Measurements from ENCODE around the gene TMEM184B.
A peak's percentile ranks its signal among the peaks of the same experiment; 100 is the strongest.

The TMEM184B gene

GRCh38 chr22:38211556-38211955 lies 61.3 kb downstream of the TMEM184B start:
- no CpG with 5 or more reads among the region's 7 CpGs for WGBS, 2 donors (ENCODE audit: extremely low coverage in 2 of 2, insufficient read length in 2 of 2, insufficient replicate concordance in 1 of 2)
- Histone ChIP-seq H3K23ac (ENCODE audit: low read depth, low read length, poor library complexity) (no peak overlapping the region), H3K18ac (ENCODE audit: low read length) (no peak overlapping the region), H2BK120ac (ENCODE audit: low read depth, low read length) (no peak overlapping the region), H4K91ac (ENCODE audit: low read depth, low read length, poor library complexity) (no peak overlapping the region), H3K27ac (replicated peaks; ENCODE audit: low read length) (no peak overlapping the region), H3K4me3 (ENCODE audit: low read length in 2 of 2) (no peak overlapping the region), H3K27me3 (ENCODE audit: control insufficient read depth in 3 of 3, insufficient read depth in 3 of 3, low read depth in 1 of 3, low read length in 3 of 3) (peaks cover 0 to 13% (median 0%) of the 10 kb centered on the region in 3 experiments), H3K4me1 (ENCODE audit: control insufficient read depth in 2 of 2, insufficient read depth in 1 of 2, low read depth in 1 of 2, low read length in 2 of 2) (peaks cover 0 to 15% of the 10 kb centered on the region in 2 donors), H3K9me3 (replicated peaks in 1 of 2; ENCODE audit: control insufficient read depth in 2 of 2, insufficient read depth in 1 of 2, low read depth in 1 of 2, low read length in 2 of 2) (no peaks in the 10 kb centered on the region), H3K4me2 (ENCODE audit: insufficient read depth, low read length, poor library complexity, severe bottlenecking) (no peak overlapping the region), H4K8ac (ENCODE audit: low read depth, low read length) (no peak overlapping the region), H3K36me3 (replicated peaks in 1 of 2; ENCODE audit: control insufficient read depth in 2 of 2, insufficient read depth in 2 of 2, low read length in 2 of 2) (peaks cover 1 to 41% of the 10 kb centered on the region in 2 donors), H3K9ac (ENCODE audit: low read depth, low read length, poor library complexity) (no peak overlapping the region), H2AK5ac (ENCODE audit: low read depth, low read length) (no peak overlapping the region), H3K4ac (ENCODE audit: low read length) (no peak overlapping the region), H3K79me1 (ENCODE audit: low read depth, low read length) (no peaks in the 10 kb centered on the region), H2AFZ (ENCODE audit: low read length) (no peak overlapping the region), H2BK15ac (ENCODE audit: low read length) (no peak overlapping the region), H2BK12ac (ENCODE audit: low read length) (no peak overlapping the region), H2BK5ac (ENCODE audit: low read length) (no peak overlapping the region), H3K14ac (ENCODE audit: low read length) (no peak overlapping the region)
- no peak for DNase-seq (ENCODE audit: low spot score)

GRCh38 chr22:38208551-38208968 lies 64.2 kb downstream of the TMEM184B start:
- H3K23ac ChIP-seq (ENCODE audit: low read depth, low read length, poor library complexity), result no peak overlapping the region
- peak overlapping the region; percentile 68 for H2AK5ac ChIP-seq (ENCODE audit: low read depth, low read length)
- H2BK120ac ChIP-seq (ENCODE audit: low read depth, low read length), result no peak overlapping the region
- no peak overlapping the region for H2BK5ac ChIP-seq (ENCODE audit: low read length)
- no peak overlapping the region for H3K27ac ChIP-seq (replicated peaks; ENCODE audit: low read length)
- no peak overlapping the region for H3K14ac ChIP-seq (ENCODE audit: low read length)
- H2AFZ ChIP-seq (ENCODE audit: low read length), result no peak overlapping the region
- H4K8ac ChIP-seq (ENCODE audit: low read depth, low read length), result no peak overlapping the region
- no peak overlapping the region for H2BK15ac ChIP-seq (ENCODE audit: low read length)
- H3K4ac ChIP-seq (ENCODE audit: low read length), result no peak overlapping the region
- H3K4me2 ChIP-seq (ENCODE audit: insufficient read depth, low read length, poor library complexity, severe bottlenecking), result no peak overlapping the region
- no CpG with 5 or more reads among the region's 6 CpGs for WGBS, 2 donors (ENCODE audit: extremely low coverage in 2 of 2, insufficient read length in 2 of 2, insufficient replicate concordance in 1 of 2)
- H3K9me3 ChIP-seq (replicated peaks in 1 of 2; ENCODE audit: control insufficient read depth in 2 of 2, insufficient read depth in 1 of 2, low read depth in 1 of 2, low read length in 2 of 2), result no peaks in the 10 kb centered on the region
- H3K36me3 ChIP-seq (replicated peaks in 1 of 2; ENCODE audit: control insufficient read depth in 2 of 2, insufficient read depth in 2 of 2, low read length in 2 of 2), result peaks cover 0 to 14% of the 10 kb centered on the region in 2 donors
- H3K27me3 ChIP-seq (ENCODE audit: control insufficient read depth in 3 of 3, insufficient read depth in 3 of 3, low read depth in 1 of 3, low read length in 3 of 3), result peaks cover 0 to 11% (median 0%) of the 10 kb centered on the region in 3 experiments
- no peak for DNase-seq (ENCODE audit: low spot score)
- no peak overlapping the region for H3K9ac ChIP-seq (ENCODE audit: low read depth, low read length, poor library complexity)
- no peak overlapping the region for H2BK12ac ChIP-seq (ENCODE audit: low read length)
- H4K91ac ChIP-seq (ENCODE audit: low read depth, low read length, poor library complexity), result no peak overlapping the region
- peaks cover 0 to 1% of the 10 kb centered on the region in 2 donors for H3K4me1 ChIP-seq (ENCODE audit: control insufficient read depth in 2 of 2, insufficient read depth in 1 of 2, low read depth in 1 of 2, low read length in 2 of 2)
- H3K4me3 ChIP-seq (ENCODE audit: low read length in 2 of 2), result no peak overlapping the region
- no peak overlapping the region for H3K18ac ChIP-seq (ENCODE audit: low read length)
- peaks cover 2% of the 10 kb centered on the region for H3K79me1 ChIP-seq (ENCODE audit: low read depth, low read length)

GRCh38 chr22:38207898-38208432 lies 64.8 kb downstream of the TMEM184B start:
- H3K4ac ChIP-seq (ENCODE audit: low read length), result no peak overlapping the region
- H2BK15ac ChIP-seq (ENCODE audit: low read length), result no peak overlapping the region
- H3K79me1 ChIP-seq (ENCODE audit: low read depth, low read length), result peaks cover 2% of the 10 kb centered on the region
- H2BK120ac ChIP-seq (ENCODE audit: low read depth, low read length), result no peak overlapping the region
- no peaks in the 10 kb centered on the region for H3K9me3 ChIP-seq (replicated peaks in 1 of 2; ENCODE audit: control insufficient read depth in 2 of 2, insufficient read depth in 1 of 2, low read depth in 1 of 2, low read length in 2 of 2)
- H4K8ac ChIP-seq (ENCODE audit: low read depth, low read length), result no peak overlapping the region
- no peak overlapping the region for H3K9ac ChIP-seq (ENCODE audit: low read depth, low read length, poor library complexity)
- H2AFZ ChIP-seq (ENCODE audit: low read length), result no peak overlapping the region
- WGBS, 2 donors (ENCODE audit: extremely low coverage in 2 of 2, insufficient read length in 2 of 2, insufficient replicate concordance in 1 of 2), result no CpG with 5 or more reads among the region's 7 CpGs
- H2AK5ac ChIP-seq (ENCODE audit: low read depth, low read length), result peak overlapping the region; percentile 68
- no peak overlapping the region for H3K4me2 ChIP-seq (ENCODE audit: insufficient read depth, low read length, poor library complexity, severe bottlenecking)
- H2BK12ac ChIP-seq (ENCODE audit: low read length), result no peak overlapping the region
- peak overlapping the region; percentile 31 for H3K14ac ChIP-seq (ENCODE audit: low read length)
- no peak overlapping the region for H2BK5ac ChIP-seq (ENCODE audit: low read length)
- no peak overlapping the region for H4K91ac ChIP-seq (ENCODE audit: low read depth, low read length, poor library complexity)
- H3K27me3 ChIP-seq (ENCODE audit: control insufficient read depth in 3 of 3, insufficient read depth in 3 of 3, low read depth in 1 of 3, low read length in 3 of 3), result peaks cover 0 to 13% (median 0%) of the 10 kb centered on the region in 3 experiments
- peaks cover 0 to 10% of the 10 kb centered on the region in 2 donors for H3K36me3 ChIP-seq (replicated peaks in 1 of 2; ENCODE audit: control insufficient read depth in 2 of 2, insufficient read depth in 2 of 2, low read length in 2 of 2)
- H3K4me3 ChIP-seq (ENCODE audit: low read length in 2 of 2), result no peak overlapping the region
- DNase-seq (ENCODE audit: low spot score), result no peak
- no peak overlapping the region for H3K23ac ChIP-seq (ENCODE audit: low read depth, low read length, poor library complexity)
- no peak overlapping the region for H3K27ac ChIP-seq (replicated peaks; ENCODE audit: low read length)
- peaks cover 4 to 7% of the 10 kb centered on the region in 2 donors for H3K4me1 ChIP-seq (ENCODE audit: control insufficient read depth in 2 of 2, insufficient read depth in 1 of 2, low read depth in 1 of 2, low read length in 2 of 2)
- no peak overlapping the region for H3K18ac ChIP-seq (ENCODE audit: low read length)

GRCh38 chr22:38205261-38206128 lies 67.3 kb downstream of the TMEM184B start:
- no peaks in the 10 kb centered on the region for H3K9me3 ChIP-seq (replicated peaks in 1 of 2; ENCODE audit: control insufficient read depth in 2 of 2, insufficient read depth in 1 of 2, low read depth in 1 of 2, low read length in 2 of 2)
- no peak overlapping the region for H3K4ac ChIP-seq (ENCODE audit: low read length)
- peaks cover 0 to 6% of the 10 kb centered on the region in 2 donors for H3K36me3 ChIP-seq (replicated peaks in 1 of 2; ENCODE audit: control insufficient read depth in 2 of 2, insufficient read depth in 2 of 2, low read length in 2 of 2)
- H2AFZ ChIP-seq (ENCODE audit: low read length), result no peak overlapping the region
- H3K4me2 ChIP-seq (ENCODE audit: insufficient read depth, low read length, poor library complexity, severe bottlenecking), result no peak overlapping the region
- H2AK5ac ChIP-seq (ENCODE audit: low read depth, low read length), result peak overlapping the region; percentile 18
- peaks cover 2% of the 10 kb centered on the region for H3K79me1 ChIP-seq (ENCODE audit: low read depth, low read length)
- no peak overlapping the region for H2BK15ac ChIP-seq (ENCODE audit: low read length)
- no peak overlapping the region for H4K8ac ChIP-seq (ENCODE audit: low read depth, low read length)
- no peak for DNase-seq (ENCODE audit: low spot score)
- H3K23ac ChIP-seq (ENCODE audit: low read depth, low read length, poor library complexity), result no peak overlapping the region
- H3K27me3 ChIP-seq (ENCODE audit: control insufficient read depth in 3 of 3, insufficient read depth in 3 of 3, low read depth in 1 of 3, low read length in 3 of 3), result peaks cover 0 to 23% (median 0%) of the 10 kb centered on the region in 3 experiments
- H3K4me1 ChIP-seq (ENCODE audit: control insufficient read depth in 2 of 2, insufficient read depth in 1 of 2, low read depth in 1 of 2, low read length in 2 of 2), result peaks cover 8 to 10% of the 10 kb centered on the region in 2 donors
- no peak overlapping the region for H2BK5ac ChIP-seq (ENCODE audit: low read length)
- no peak overlapping the region for H3K4me3 ChIP-seq (ENCODE audit: low read length in 2 of 2)
- H3K9ac ChIP-seq (ENCODE audit: low read depth, low read length, poor library complexity), result no peak overlapping the region
- H3K14ac ChIP-seq (ENCODE audit: low read length), result no peak overlapping the region
- no peak overlapping the region for H3K27ac ChIP-seq (replicated peaks; ENCODE audit: low read length)
- no peak overlapping the region for H3K18ac ChIP-seq (ENCODE audit: low read length)
- WGBS, 2 donors (ENCODE audit: extremely low coverage in 2 of 2, insufficient read length in 2 of 2, insufficient replicate concordance in 1 of 2), result no CpG with 5 or more reads among the region's 15 CpGs
- H2BK12ac ChIP-seq (ENCODE audit: low read length), result no peak overlapping the region
- no peak overlapping the region for H2BK120ac ChIP-seq (ENCODE audit: low read depth, low read length)
- H4K91ac ChIP-seq (ENCODE audit: low read depth, low read length, poor library complexity), result no peak overlapping the region
